PFSK-1 (cell line): ENCODE results near the gene NDUFC2.

Source experiments
- POLR2AphosphoS5 ChIP-seq: IDR thresholded peaks from 2 replicates; pipeline ENCODE4 v1.6.1; 2012; ENCODE audit warnings: low read depth, mild to moderate bottlenecking, control low read depth, low read length, moderate library complexity
- REST ChIP-seq, 2 experiments: IDR thresholded peaks; 2 replicates each; pipeline versions ENCODE4 v1.6.1 to v1.8.0; 2011 to 2012; ENCODE audit warnings: low read depth in 2 of 2, low read length in 2 of 2, control low read depth in 1 of 2, inconsistent platforms in 1 of 2, mild to moderate bottlenecking in 1 of 2, moderate library complexity in 1 of 2; ENCODE audit not compliant: insufficient read depth in 1 of 2
- SIN3A ChIP-seq: IDR thresholded peaks from 2 replicates; pipeline ENCODE4 v1.6.1; 2012; ENCODE audit warnings: mild to moderate bottlenecking, low read length, moderate library complexity, borderline replicate concordance; ENCODE audit not compliant: insufficient read depth
- TAF1 ChIP-seq: IDR thresholded peaks from 2 replicates; pipeline ENCODE4 v1.6.1; 2012; ENCODE audit warnings: low read length, control low read depth, borderline replicate concordance; ENCODE audit not compliant: insufficient read depth

GRCh38 chr11:78030429-78031325 is 49.0 kb downstream of the NDUFC2 start:
- TF ChIP-seq SIN3A (no peak), REST (IDR thresholded peaks at IDR 0.05; ENCODE audit: insufficient read depth in 1 of 2, low read depth in 2 of 2, low read length in 2 of 2) (no peak), POLR2AphosphoS5 (no peak), TAF1 (no peak)
